Measurements from ENCODE around the gene RSPH6A. TPM values are rescaled to one million over a fixed set of nuclear protein-coding genes. Genes with fewer than 3 reads are reported as not detected.

RSPH6A gene
- total RNA-seq, 1 experiment from 2014 or later: 0.55 TPM

DNA sequence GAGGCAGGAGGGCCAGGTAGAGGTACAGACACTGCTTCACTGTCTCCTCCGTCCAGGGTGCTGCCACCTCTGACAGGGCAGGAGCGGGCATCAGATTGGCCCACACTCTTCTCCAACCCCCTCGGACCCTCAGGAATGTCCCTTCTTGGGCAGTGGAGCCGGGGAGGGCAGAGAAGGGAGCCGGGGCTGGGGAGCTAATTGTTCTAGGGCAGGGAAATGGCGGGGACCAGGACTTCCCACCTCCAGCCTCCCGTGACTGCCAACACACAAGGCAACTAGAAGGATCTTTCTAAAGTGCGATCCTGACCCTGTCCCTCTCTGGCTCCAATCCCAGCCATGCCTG lies 10.1 kb upstream of the RSPH6A start:
- Histone ChIP-seq H3K23ac (ENCODE audit: insufficient read length, low read depth, low read length) (no peak overlapping the region), H3K23me2 (ENCODE audit: insufficient read length, low read depth, low read length, poor library complexity, severe bottlenecking) (no peaks in the 10 kb centered on the region), H2AFZ (ENCODE audit: low read length) (no peak overlapping the region), H3K27ac (ENCODE audit: insufficient read length, low read depth, low read length) (no peak overlapping the region), H3K56ac (ENCODE audit: insufficient read length, low read depth, low read length) (no peak overlapping the region), H4K91ac (ENCODE audit: insufficient read length, low read depth, low read length) (no peak overlapping the region), H4K20me1 (ENCODE audit: control insufficient read depth, insufficient read depth, insufficient read length) (no peaks in the 10 kb centered on the region), H3K9me3 (ENCODE audit: control insufficient read depth, low read depth, low read length) (no peaks in the 10 kb centered on the region), H2AK5ac (ENCODE audit: insufficient read length, low read length) (no peak overlapping the region), H2BK5ac (ENCODE audit: insufficient read length, low read length) (no peak overlapping the region), H2BK15ac (ENCODE audit: low read depth, low read length) (no peak overlapping the region), H4K5ac (ENCODE audit: insufficient read length, low read depth, low read length) (no peak overlapping the region), H2BK12ac (ENCODE audit: insufficient read length, low read depth, low read length) (no peak overlapping the region), H3K4me1 (ENCODE audit: insufficient read depth, low read length) (no peaks in the 10 kb centered on the region), H3K4ac (ENCODE audit: low read depth, low read length) (no peak overlapping the region), H2BK120ac (ENCODE audit: low read depth, low read length, poor library complexity, severe bottlenecking) (no peak overlapping the region), H3K18ac (ENCODE audit: insufficient read length, low read depth, low read length) (no peak overlapping the region), H3K27me3 (ENCODE audit: insufficient read depth, low read length) (no peaks in the 10 kb centered on the region), H3K79me2 (ENCODE audit: insufficient read depth, low read length) (no peaks in the 10 kb centered on the region), H3K79me1 (ENCODE audit: insufficient read depth, low read depth, low read length, poor library complexity, severe bottlenecking) (no peaks in the 10 kb centered on the region), H3K9ac (ENCODE audit: extremely low read depth, insufficient read length, low read length) (no peak overlapping the region), H3K14ac (ENCODE audit: insufficient read depth, low read length) (no peak overlapping the region), H2BK20ac (ENCODE audit: low read depth, low read length, poor library complexity, severe bottlenecking) (no peak overlapping the region), H4K8ac (replicated peaks; ENCODE audit: insufficient read length, low read depth, low read length) (no peak overlapping the region), H3K4me2 (ENCODE audit: insufficient read depth, insufficient read length, low read length) (no peak overlapping the region), H3T11ph (ENCODE audit: low read length) (no peak overlapping the region)
- no peak overlapping the region; a peak in 1 of 7 replicates for H3K27ac Mint-ChIP-seq
- no peak overlapping the region for H3K4me3 Mint-ChIP-seq
- no peaks in the 10 kb centered on the region for H3K27me3 Mint-ChIP-seq (ENCODE audit: low read depth)
- TF ChIP-seq, protein P1, sequence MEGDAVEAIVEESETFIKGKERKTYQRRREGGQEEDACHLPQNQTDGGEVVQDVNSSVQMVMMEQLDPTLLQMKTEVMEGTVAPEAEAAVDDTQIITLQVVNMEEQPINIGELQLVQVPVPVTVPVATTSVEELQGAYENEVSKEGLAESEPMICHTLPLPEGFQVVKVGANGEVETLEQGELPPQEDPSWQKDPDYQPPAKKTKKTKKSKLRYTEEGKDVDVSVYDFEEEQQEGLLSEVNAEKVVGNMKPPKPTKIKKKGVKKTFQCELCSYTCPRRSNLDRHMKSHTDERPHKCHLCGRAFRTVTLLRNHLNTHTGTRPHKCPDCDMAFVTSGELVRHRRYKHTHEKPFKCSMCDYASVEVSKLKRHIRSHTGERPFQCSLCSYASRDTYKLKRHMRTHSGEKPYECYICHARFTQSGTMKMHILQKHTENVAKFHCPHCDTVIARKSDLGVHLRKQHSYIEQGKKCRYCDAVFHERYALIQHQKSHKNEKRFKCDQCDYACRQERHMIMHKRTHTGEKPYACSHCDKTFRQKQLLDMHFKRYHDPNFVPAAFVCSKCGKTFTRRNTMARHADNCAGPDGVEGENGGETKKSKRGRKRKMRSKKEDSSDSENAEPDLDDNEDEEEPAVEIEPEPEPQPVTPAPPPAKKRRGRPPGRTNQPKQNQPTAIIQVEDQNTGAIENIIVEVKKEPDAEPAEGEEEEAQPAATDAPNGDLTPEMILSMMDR (conservative IDR thresholded peaks at IDR 0.05): no peak
- no CpG with 5 or more reads among the region's 8 CpGs for WGBS (ENCODE audit: extremely low coverage, insufficient read length, low lambda C conversion rate)
- H3K9me3 Mint-ChIP-seq: no peaks in the 10 kb centered on the region
- H3K36me3 Mint-ChIP-seq (ENCODE audit: insufficient read depth in 1 of 3, low read depth in 3 of 3): peaks cover 58 to 97% (median 93%) of the 10 kb centered on the region in 3 experiments
- no peak for DNase-seq
- peaks cover 0 to 4% of the 10 kb centered on the region in 2 experiments; a peak in 3 of 4 replicates for H3K4me1 Mint-ChIP-seq

Data from H9 (cell line).